ENCODE measurements around the gene CHST12. TPM values are rescaled to one million over a fixed set of nuclear protein-coding genes. Genes with fewer than 3 reads are reported as not detected.

Gene CHST12
- total RNA-seq, 4 donors from 2014 or later: 7.6 to 136 (median 13.6) TPM

DNA sequence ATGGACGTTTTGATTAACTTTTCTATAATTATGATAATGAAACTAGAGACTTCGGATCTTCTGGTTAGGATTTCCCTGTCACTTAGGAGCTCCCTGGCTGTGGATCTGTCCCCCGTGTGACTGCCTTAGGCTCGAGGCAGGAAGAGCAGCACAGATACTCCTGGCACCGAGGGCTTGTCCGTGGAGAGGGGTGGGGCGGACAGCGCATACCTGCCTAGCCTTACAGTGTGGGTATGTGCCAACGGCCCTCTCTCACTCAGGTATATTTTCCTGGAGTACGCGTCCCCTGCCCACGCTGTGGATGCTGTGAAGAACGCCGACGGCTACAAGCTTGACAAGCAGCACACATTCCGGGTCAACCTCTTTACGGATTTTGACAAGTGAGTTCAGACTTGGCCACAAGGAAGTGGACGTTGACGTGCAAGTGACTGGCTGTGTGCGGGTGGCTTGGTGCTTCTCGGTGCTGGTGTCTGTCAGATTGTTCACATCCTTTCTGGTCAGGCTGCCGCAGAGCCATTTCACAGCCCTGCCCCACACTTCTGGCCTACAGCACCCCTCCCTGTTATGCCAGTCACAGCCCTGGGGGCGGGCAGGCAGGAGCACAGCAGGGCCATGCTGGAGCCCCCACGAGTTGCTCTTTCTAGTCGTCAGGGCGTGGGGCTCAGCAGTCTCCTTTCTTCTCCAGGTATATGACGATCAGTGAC, 40.9 kb upstream of the CHST12 start:
- no peak overlapping the region for H3K4me3 ChIP-seq
- intact Hi-C loops (cut with DNase I; ENCODE audit: low total_unique reads): no loop called here
- no peak overlapping the region for H3K27ac ChIP-seq
- TF ChIP-seq EP300 (IDR thresholded peaks at IDR 0.05; ENCODE audit: low read depth) (no peak), POLR2AphosphoS5 (IDR thresholded peaks at IDR 0.05) (no peak), POLR2A (IDR thresholded peaks at IDR 0.05) (no peak)
- TF ChIP-seq, protein P1, sequence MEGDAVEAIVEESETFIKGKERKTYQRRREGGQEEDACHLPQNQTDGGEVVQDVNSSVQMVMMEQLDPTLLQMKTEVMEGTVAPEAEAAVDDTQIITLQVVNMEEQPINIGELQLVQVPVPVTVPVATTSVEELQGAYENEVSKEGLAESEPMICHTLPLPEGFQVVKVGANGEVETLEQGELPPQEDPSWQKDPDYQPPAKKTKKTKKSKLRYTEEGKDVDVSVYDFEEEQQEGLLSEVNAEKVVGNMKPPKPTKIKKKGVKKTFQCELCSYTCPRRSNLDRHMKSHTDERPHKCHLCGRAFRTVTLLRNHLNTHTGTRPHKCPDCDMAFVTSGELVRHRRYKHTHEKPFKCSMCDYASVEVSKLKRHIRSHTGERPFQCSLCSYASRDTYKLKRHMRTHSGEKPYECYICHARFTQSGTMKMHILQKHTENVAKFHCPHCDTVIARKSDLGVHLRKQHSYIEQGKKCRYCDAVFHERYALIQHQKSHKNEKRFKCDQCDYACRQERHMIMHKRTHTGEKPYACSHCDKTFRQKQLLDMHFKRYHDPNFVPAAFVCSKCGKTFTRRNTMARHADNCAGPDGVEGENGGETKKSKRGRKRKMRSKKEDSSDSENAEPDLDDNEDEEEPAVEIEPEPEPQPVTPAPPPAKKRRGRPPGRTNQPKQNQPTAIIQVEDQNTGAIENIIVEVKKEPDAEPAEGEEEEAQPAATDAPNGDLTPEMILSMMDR (IDR thresholded peaks at IDR 0.05): no peak
- peaks cover 0 to 66% (median 29%) of the 10 kb centered on the region in 4 donors for H3K36me3 ChIP-seq
- in situ Hi-C loops (cut with MboI; ENCODE audit: low pct_ligation_motif_present in 1 of 4, low pct_unique_long_range_greater_than_20kb in 1 of 4, low sequenced_read_pairs in 3 of 4): loop anchor here in 2 of 4 donors (25.0 kb wide), 1 partner anchor 125 kb away; the partner anchor contains the start of genes MAD1L1 (in 2 of the 2), MRM2 (in 2 of the 2) and NUDT1 (in 2 of the 2)
- H3K9me3 ChIP-seq: no peaks in the 10 kb centered on the region
- 92 to 98% methylated on average over 9 to 27 of the region's 27 CpGs for WGBS, 2 donors (ENCODE audit: low coverage in 1 of 2)
- DNase-seq: no peak
- H3K4me1 ChIP-seq: peaks cover 2 to 19% (median 4%) of the 10 kb centered on the region in 4 donors
- H3K27me3 ChIP-seq: no peaks in the 10 kb centered on the region

DNA sequence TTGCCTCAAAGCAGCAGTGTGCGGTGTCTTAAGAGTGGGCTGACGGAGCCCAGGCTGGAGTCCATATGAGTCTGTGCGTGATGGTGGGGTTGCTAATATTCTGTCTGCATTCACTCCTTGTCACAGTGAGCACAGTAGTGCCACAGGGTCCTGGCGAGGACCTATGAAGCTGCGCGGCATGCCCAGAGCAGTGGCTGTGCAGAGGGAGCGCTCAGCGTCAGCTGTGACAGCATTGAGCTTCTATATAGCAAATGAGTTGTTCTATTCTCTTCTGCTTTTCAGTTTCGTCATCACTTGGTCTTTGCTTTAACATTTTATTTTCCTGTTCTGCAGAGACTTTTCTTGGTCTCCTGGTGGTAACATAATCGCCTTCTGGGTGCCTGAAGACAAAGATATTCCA, 34.3 kb upstream of the CHST12 start:
- Histone ChIP-seq H3K9me3 (no peaks in the 10 kb centered on the region), H3K36me3 (peaks cover 0 to 94% (median 47%) of the 10 kb centered on the region in 4 donors), H3K27me3 (no peaks in the 10 kb centered on the region), H3K4me3 (no peak overlapping the region), H3K27ac (no peak overlapping the region), H3K4me1 (no peaks in the 10 kb centered on the region)
- in situ Hi-C loops (cut with MboI; ENCODE audit: low pct_ligation_motif_present in 1 of 4, low pct_unique_long_range_greater_than_20kb in 1 of 4, low sequenced_read_pairs in 3 of 4): loop anchor here in 2 of 4 donors (25.0 kb wide), 1 partner anchor 132 kb away; the partner anchor contains the start of genes MAD1L1 (in 2 of the 2), MRM2 (in 2 of the 2) and NUDT1 (in 2 of the 2)
- TF ChIP-seq POLR2A (IDR thresholded peaks at IDR 0.05) (no peak), POLR2AphosphoS5 (IDR thresholded peaks at IDR 0.05) (no peak), EP300 (IDR thresholded peaks at IDR 0.05; ENCODE audit: low read depth) (no peak)
- TF ChIP-seq, protein P1 (IDR thresholded peaks at IDR 0.05): no peak
- WGBS, 2 donors (ENCODE audit: low coverage in 1 of 2): 94 to 100% methylated on average over 5 to 10 of the region's 10 CpGs
- no peak for DNase-seq
- intact Hi-C loops (cut with DNase I; ENCODE audit: low total_unique reads): no loop called here

DNA sequence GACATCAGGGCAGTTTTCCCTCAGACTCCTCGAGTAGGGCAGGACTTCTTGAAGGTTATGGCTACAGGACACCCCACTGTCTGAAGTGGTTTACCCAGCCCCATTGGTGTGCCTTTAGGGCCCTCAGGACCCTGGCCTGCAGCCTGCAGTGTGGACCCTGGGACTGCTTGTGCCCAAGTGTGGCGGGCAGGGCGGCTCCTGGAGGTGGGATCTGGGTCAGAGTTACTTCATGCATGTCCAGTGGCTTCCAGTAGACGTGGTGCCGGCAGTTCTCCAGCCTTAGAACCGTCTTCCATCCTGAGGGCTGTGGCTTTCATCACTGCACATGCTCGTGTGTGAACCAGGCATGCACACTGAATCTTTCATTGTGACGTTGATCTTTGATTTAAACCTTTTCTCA, 32.1 kb upstream of the CHST12 start:
- WGBS, 2 donors (ENCODE audit: low coverage in 1 of 2): 91% methylated on average over 8 of the region's 8 CpGs; no CpG with 5 or more reads in 1 of the 2 donors
- H3K36me3 ChIP-seq: peaks cover 0 to 92% (median 47%) of the 10 kb centered on the region in 4 donors
- in situ Hi-C loops (cut with MboI; ENCODE audit: low pct_ligation_motif_present in 1 of 4, low pct_unique_long_range_greater_than_20kb in 1 of 4, low sequenced_read_pairs in 3 of 4) (loop anchor here in 2 of 4 donors (25.0 kb wide), 1 partner anchor 134 kb away; the partner anchor contains the start of genes MAD1L1 (in 2 of the 2), MRM2 (in 2 of the 2) and NUDT1 (in 2 of the 2)), intact Hi-C loops (cut with DNase I; ENCODE audit: low total_unique reads) (no loop called here)
- no peak overlapping the region for H3K4me3 ChIP-seq
- no peaks in the 10 kb centered on the region for H3K27me3 ChIP-seq
- no peaks in the 10 kb centered on the region for H3K4me1 ChIP-seq
- DNase-seq: no peak
- no peak overlapping the region for H3K27ac ChIP-seq
- H3K9me3 ChIP-seq: no peaks in the 10 kb centered on the region
- TF ChIP-seq, protein P1 (IDR thresholded peaks at IDR 0.05): no peak

DNA sequence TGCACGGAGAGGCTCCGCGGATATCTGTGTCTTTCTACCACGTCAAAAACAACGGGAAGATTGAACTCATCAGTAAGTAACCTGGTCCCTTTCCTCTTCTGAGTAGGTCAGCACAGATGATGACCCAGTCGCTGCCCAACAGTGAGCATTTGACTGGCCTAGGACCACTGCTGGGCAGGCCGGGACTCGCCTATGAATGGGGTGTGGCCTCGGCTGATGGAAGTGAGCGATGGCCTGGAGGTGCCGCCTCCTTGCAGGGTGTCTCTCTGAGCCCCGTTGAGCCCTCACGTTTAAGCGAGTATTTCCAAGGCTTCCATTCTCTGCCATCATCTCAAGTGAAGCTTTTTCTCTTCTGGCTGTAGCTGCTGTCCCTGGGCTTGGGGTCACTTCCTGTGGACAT, 30.7 kb upstream of the CHST12 start:
- no peak overlapping the region for H3K4me3 ChIP-seq
- no peaks in the 10 kb centered on the region for H3K4me1 ChIP-seq
- no peak for TF ChIP-seq POLR2A (IDR thresholded peaks at IDR 0.05)
- no peak for TF ChIP-seq POLR2AphosphoS5 (IDR thresholded peaks at IDR 0.05)
- TF ChIP-seq, protein P1 (IDR thresholded peaks at IDR 0.05): no peak
- TF ChIP-seq EP300 (IDR thresholded peaks at IDR 0.05; ENCODE audit: low read depth): no peak
- intact Hi-C loops (cut with DNase I; ENCODE audit: low total_unique reads) (no loop called here), in situ Hi-C loops (cut with MboI; ENCODE audit: low pct_ligation_motif_present in 1 of 4, low pct_unique_long_range_greater_than_20kb in 1 of 4, low sequenced_read_pairs in 3 of 4) (loop anchor here in 2 of 4 donors (25.0 kb wide), 1 partner anchor 135 kb away; the partner anchor contains the start of genes MAD1L1 (in 2 of the 2), MRM2 (in 2 of the 2) and NUDT1 (in 2 of the 2))
- H3K27me3 ChIP-seq: no peaks in the 10 kb centered on the region
- H3K27ac ChIP-seq: no peak overlapping the region
- no peak for DNase-seq
- WGBS, 2 donors (ENCODE audit: low coverage in 1 of 2): 96% methylated on average over 14 of the region's 14 CpGs; no CpG with 5 or more reads in 1 of the 2 donors
- no peaks in the 10 kb centered on the region for H3K9me3 ChIP-seq
- peaks cover 0 to 87% (median 43%) of the 10 kb centered on the region in 4 donors for H3K36me3 ChIP-seq

Measured in transverse colon (tissue), 4 donors.